ENCODE results near the gene SPOCK2. TPM values are rescaled to one million over a fixed set of nuclear protein-coding genes. Genes with fewer than 3 reads are reported as not detected.
A peak's percentile ranks its signal among the peaks of the same experiment; 100 is the strongest.

Gene SPOCK2
- total RNA-seq, 2 experiments from 2014 or later, result 370 to 371 TPM

- POLR2A ChIA-PET, result interaction anchor here (0.6 to 7.9 kb wide), 5 partner anchors 24 to 191 kb away, joined by 3 to 67 read pairs (median 3); partner anchors contain the start of genes ANAPC16, ASCC1 and DDIT4
- Mint-ChIP-seq H3K9me3 (no peaks in the 10 kb centered on the region), H3K4me1 (peaks cover 66% of the 10 kb centered on the region), H3K36me3 (peaks cover 44% of the 10 kb centered on the region), H3K27me3 (no peaks in the 10 kb centered on the region), H3K27ac (peak overlapping the region; percentile 89), H3K4me3 (peak overlapping the region; percentile 91)
- ATAC-seq (ENCODE audit: low read depth), result no peak
- no peak for DNase-seq
These were observed 5.2 kb downstream of the SPOCK2 start for GRCh38 chr10:72082856-72083789.

DNA sequence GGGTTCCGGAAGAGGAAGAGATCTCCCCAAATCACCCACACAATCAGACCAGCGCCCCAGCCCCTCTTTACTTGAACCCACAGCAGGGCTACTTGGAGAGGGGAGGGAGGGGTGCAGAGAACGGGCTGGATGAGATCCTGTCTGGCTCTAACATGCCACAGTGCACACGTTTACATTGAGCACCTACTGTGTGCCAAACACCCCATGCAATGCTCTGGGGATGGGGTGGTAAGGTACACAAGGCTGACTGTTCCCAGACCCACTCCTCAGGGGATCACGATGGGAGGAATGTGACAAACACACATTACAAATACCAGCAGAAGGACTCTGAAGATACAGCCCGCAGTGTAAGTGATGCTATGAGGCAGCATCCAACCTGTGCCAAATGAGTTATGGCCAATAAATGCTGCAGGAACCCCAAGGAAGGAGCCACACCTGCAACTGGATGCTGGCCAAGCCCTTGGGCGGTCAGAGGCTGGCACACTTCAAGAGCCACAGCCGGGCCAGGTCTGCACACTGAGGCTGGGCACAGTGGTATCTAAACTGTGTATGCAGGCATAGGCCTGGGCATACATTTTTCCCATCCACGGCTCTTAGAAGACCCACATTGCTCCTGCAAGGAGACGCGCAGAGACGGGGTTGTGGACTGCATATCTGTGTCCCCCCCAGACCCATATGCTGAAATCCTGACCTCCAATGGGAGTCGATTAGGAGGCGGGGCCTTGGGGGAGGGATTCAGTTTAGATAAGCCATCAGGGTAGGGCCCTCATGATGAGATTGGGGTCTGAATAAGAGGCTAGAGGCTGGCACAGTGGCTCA is 6.4 kb downstream of the SPOCK2 start:
- Mint-ChIP-seq H3K4me1 (peaks cover 76% of the 10 kb centered on the region), H3K9me3 (no peaks in the 10 kb centered on the region), H3K27ac (peak overlapping the region; percentile 76), H3K36me3 (peaks cover 48% of the 10 kb centered on the region), H3K27me3 (no peaks in the 10 kb centered on the region), H3K4me3 (peak overlapping the region; percentile 71)
- POLR2A ChIA-PET, result interaction anchor here (0.6 kb wide), 1 partner anchor 32 kb away, joined by 3 read pairs; no protein-coding TSS in a partner anchor
- DNase-seq, result no peak
- ATAC-seq (ENCODE audit: low read depth), result no peak

DNA sequence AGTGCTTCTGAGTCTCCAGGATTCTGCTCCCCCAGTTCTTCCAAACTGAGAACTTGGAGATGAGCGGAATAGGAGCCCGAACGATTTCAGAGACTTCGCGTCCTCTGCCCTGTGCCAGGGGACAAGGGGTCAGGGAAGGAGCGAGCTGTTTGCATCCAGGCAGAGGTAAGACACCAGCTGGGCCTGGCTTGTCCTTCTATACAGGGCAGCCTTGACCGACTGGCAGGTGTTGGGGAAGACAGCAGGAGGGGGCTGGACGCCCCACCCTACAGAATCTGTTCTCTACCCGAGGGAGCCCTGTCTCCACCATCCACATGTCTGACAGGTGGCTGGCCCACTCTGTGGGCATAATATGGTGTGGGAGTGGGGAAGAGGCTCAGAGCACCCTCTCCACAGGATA is 7.1 kb downstream of the SPOCK2 start:
- peak overlapping the region; percentile 71 for H3K4me3 Mint-ChIP-seq
- no peak for ATAC-seq (ENCODE audit: low read depth)
- H3K27me3 Mint-ChIP-seq, result no peaks in the 10 kb centered on the region
- DNase-seq, result no peak
- no peaks in the 10 kb centered on the region for H3K9me3 Mint-ChIP-seq
- H3K36me3 Mint-ChIP-seq, result peaks cover 46% of the 10 kb centered on the region
- H3K27ac Mint-ChIP-seq, result peak overlapping the region; percentile 76
- H3K4me1 Mint-ChIP-seq, result peaks cover 81% of the 10 kb centered on the region
- POLR2A ChIA-PET, result interaction anchor here (0.9 kb wide), 1 partner anchor 135 kb away, joined by 3 read pairs; the partner anchor contains the start of genes ANAPC16 and ASCC1

GRCh38 chr10:72080042-72080975 is 8.0 kb downstream of the SPOCK2 start:
- Mint-ChIP-seq H3K9me3 (no peaks in the 10 kb centered on the region), H3K4me3 (peak overlapping the region; percentile 71), H3K36me3 (peaks cover 42% of the 10 kb centered on the region), H3K4me1 (peaks cover 78% of the 10 kb centered on the region), H3K27me3 (no peaks in the 10 kb centered on the region), H3K27ac (peak overlapping the region; percentile 83)
- DNase-seq (no peak), ATAC-seq (ENCODE audit: low read depth) (no peak)
- POLR2A ChIA-PET, result interaction anchor here (0.6 to 2.7 kb wide), 5 partner anchors 8 to 255 kb away, joined by 3 to 29 read pairs (median 4); partner anchors contain the start of genes ANAPC16, ASCC1 and SPOCK2

DNA sequence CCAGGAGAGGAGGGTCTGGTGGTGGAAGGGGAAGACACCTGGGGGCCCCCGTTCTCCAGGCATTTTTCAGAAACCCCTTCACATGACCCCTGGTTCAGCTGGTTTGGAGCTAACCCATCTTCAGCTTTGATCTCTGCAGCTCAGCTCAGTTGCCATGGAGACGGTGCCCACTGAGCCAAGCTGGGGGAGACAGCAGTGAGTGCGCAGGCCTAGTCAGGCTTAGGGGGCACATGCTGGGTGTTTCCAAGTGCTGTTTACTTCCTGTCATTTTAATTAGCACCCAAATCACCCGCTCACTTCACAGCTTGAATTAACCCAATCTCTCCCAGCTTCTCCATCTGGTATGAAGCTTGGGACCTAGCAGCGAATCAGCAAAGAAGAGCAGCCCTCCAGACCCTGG is 9.0 kb downstream of the SPOCK2 start:
- peaks cover 36% of the 10 kb centered on the region for H3K36me3 Mint-ChIP-seq
- peak overlapping the region; percentile 83 for H3K27ac Mint-ChIP-seq
- DNase-seq (peak; percentile 57), ATAC-seq (ENCODE audit: low read depth) (peak; percentile 43)
- H3K4me1 Mint-ChIP-seq, result peaks cover 72% of the 10 kb centered on the region
- peak overlapping the region; percentile 71 for H3K4me3 Mint-ChIP-seq
- H3K9me3 Mint-ChIP-seq, result no peaks in the 10 kb centered on the region
- no peaks in the 10 kb centered on the region for H3K27me3 Mint-ChIP-seq
- POLR2A ChIA-PET, result interaction anchor here (0.6 to 2.7 kb wide), 7 partner anchors 9 to 256 kb away, joined by 3 to 29 read pairs (median 4); partner anchors contain the start of gene SPOCK2

- Mint-ChIP-seq H3K4me3 (peak overlapping the region; percentile 59), H3K27me3 (no peaks in the 10 kb centered on the region), H3K9me3 (no peaks in the 10 kb centered on the region), H3K27ac (peak overlapping the region; percentile 81), H3K36me3 (peaks cover 40% of the 10 kb centered on the region), H3K4me1 (peaks cover 62% of the 10 kb centered on the region)
- DNase-seq, result peak; percentile 23
- POLR2A ChIA-PET, result interaction anchor here (2.0 to 2.4 kb wide), 2 partner anchors 8 to 12 kb away, joined by 5 to 9 read pairs; no protein-coding TSS in a partner anchor
- ATAC-seq (ENCODE audit: low read depth), result no peak
These were observed 10.9 kb downstream of the SPOCK2 start for GRCh38 chr10:72077275-72077990.

- H3K36me3 Mint-ChIP-seq, result peaks cover 43% of the 10 kb centered on the region
- no peaks in the 10 kb centered on the region for H3K27me3 Mint-ChIP-seq
- POLR2A ChIA-PET, result interaction anchor here (2.0 to 2.4 kb wide), 2 partner anchors 9 to 13 kb away, joined by 5 to 9 read pairs; no protein-coding TSS in a partner anchor
- H3K9me3 Mint-ChIP-seq, result no peaks in the 10 kb centered on the region
- DNase-seq (no peak), ATAC-seq (ENCODE audit: low read depth) (no peak)
- peak overlapping the region; percentile 50 for H3K27ac Mint-ChIP-seq
- peak overlapping the region; percentile 7 for H3K4me3 Mint-ChIP-seq
- peaks cover 59% of the 10 kb centered on the region for H3K4me1 Mint-ChIP-seq
These were observed 11.6 kb downstream of the SPOCK2 start for GRCh38 chr10:72076756-72077155.

- Mint-ChIP-seq H3K27ac (peak overlapping the region; percentile 64), H3K36me3 (peaks cover 42% of the 10 kb centered on the region), H3K27me3 (no peaks in the 10 kb centered on the region), H3K9me3 (no peaks in the 10 kb centered on the region), H3K4me1 (peaks cover 61% of the 10 kb centered on the region), H3K4me3 (no peak overlapping the region)
- no peak for ATAC-seq (ENCODE audit: low read depth)
- DNase-seq, result no peak
- POLR2A ChIA-PET, result interaction anchor here (0.5 to 2.4 kb wide), 4 partner anchors 10 to 14 kb away, joined by 3 to 9 read pairs (median 4); no protein-coding TSS in a partner anchor
These were observed 12.8 kb downstream of the SPOCK2 start for GRCh38 chr10:72075376-72076115.

GRCh38 chr10:72074574-72075375 is 13.6 kb downstream of the SPOCK2 start:
- no peaks in the 10 kb centered on the region for H3K27me3 Mint-ChIP-seq

DNA sequence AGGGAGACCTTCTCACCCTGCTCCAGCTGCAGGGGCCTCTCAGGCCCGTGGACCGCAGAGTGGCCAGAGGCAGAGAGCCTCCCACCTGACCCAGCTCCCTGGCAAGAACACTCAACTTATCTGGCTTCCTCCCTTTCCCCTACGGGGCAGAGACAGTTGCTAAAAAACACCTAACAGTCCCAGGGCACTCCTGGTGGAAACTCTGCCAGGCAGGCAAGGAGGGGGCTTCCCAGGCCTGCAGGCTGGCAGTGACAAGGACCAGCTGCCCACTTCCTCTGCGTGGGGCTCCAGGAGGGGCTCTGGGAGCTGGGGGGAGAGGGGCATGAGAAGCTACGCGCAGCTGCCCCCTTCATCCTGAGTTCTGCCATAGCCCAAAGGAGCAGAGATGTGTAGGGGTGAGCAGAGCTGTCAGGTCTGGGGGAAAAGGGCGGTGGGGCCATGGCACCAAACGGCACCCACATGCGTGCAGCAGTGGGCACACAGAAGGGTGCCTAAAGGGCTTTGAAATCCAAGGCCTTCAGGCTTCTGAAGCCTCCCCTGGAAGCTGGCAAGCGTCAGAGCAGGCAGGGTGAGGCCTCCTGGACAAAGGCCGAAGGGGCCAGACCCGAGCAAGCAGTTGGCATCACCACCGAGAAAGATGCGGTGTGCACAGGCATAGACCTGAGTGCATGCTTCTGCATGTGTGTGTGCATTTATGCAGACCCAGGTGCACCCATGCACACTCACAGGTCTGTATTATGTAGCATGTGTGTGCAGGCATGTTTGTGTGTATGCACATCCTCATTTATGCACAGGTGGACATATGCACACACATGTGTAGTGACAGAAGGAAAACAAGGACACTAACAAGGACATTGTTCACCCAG is 14.4 kb downstream of the SPOCK2 start:
- ATAC-seq (ENCODE audit: low read depth) (no peak), DNase-seq (no peak)
- H3K36me3 Mint-ChIP-seq, result peaks cover 41% of the 10 kb centered on the region
- H3K4me1 Mint-ChIP-seq, result peaks cover 52% of the 10 kb centered on the region
- H3K9me3 Mint-ChIP-seq, result no peaks in the 10 kb centered on the region
- POLR2A ChIA-PET, result interaction anchor here (0.5 to 1.5 kb wide), 5 partner anchors 10 to 272 kb away, joined by 3 to 5 read pairs (median 3); no protein-coding TSS in a partner anchor
- peak overlapping the region; percentile 68 for H3K27ac Mint-ChIP-seq
- no peaks in the 10 kb centered on the region for H3K27me3 Mint-ChIP-seq
- no peak overlapping the region for H3K4me3 Mint-ChIP-seq

More at GRCh38 chr10:72074574-72075375, 13.6 kb downstream of the SPOCK2 start:
- DNase-seq (no peak), ATAC-seq (ENCODE audit: low read depth) (no peak)
- H3K4me3 Mint-ChIP-seq, result no peak overlapping the region
- POLR2A ChIA-PET, result interaction anchor here (0.5 to 2.4 kb wide), 3 partner anchors 9 to 271 kb away, joined by 3 to 5 read pairs (median 4); no protein-coding TSS in a partner anchor
- H3K9me3 Mint-ChIP-seq, result no peaks in the 10 kb centered on the region
- H3K4me1 Mint-ChIP-seq, result peaks cover 58% of the 10 kb centered on the region
- H3K36me3 Mint-ChIP-seq, result peaks cover 39% of the 10 kb centered on the region
- peak overlapping the region; percentile 68 for H3K27ac Mint-ChIP-seq
